Type B pancreatic cell (in vitro differentiated cells): ENCODE results near the gene RFK. TPM values are rescaled to one million over a fixed set of nuclear protein-coding genes. Genes with fewer than 3 reads are reported as not detected.

Experiments used
- DNase-seq: peaks from one replicate; pipeline ENCODE4 v3.0.0; 2021; ENCODE audit warnings: mixed read lengths; ENCODE audit not compliant: unreplicated experiment; ENCODE audit errors: extremely low spot score
- H3K27ac Mint-ChIP-seq: 2 replicates; pipeline ENCODE4 v1.8.0; 2021; ENCODE audit warnings: mild to moderate bottlenecking, mixed read lengths
- H3K27me3 Mint-ChIP-seq: 2 replicates; pipeline ENCODE4 v1.8.0; 2021; ENCODE audit warnings: mixed read lengths
- H3K36me3 Mint-ChIP-seq: 2 replicates; pipeline ENCODE4 v1.8.0; 2021; ENCODE audit warnings: mixed read lengths
- H3K4me1 Mint-ChIP-seq: one replicate; pipeline ENCODE4 v1.8.0; 2021; ENCODE audit warnings: mixed read lengths; ENCODE audit not compliant: unreplicated experiment
- H3K4me3 Mint-ChIP-seq: 2 replicates; pipeline ENCODE4 v1.8.0; 2021; ENCODE audit warnings: mild to moderate bottlenecking, mixed read lengths
- H3K9me3 Mint-ChIP-seq: 2 replicates; pipeline ENCODE4 v1.8.0; 2021; ENCODE audit warnings: mixed read lengths
- total RNA-seq: library from RNA; stranded (reverse); gene quantifications from 2 replicates; pipeline ENCODE4 v1.2.1, GENCODE V29; 2021; ENCODE audit warnings: low replicate concordance
- TF ChIP-seq, protein P1 (sequence below): fragments of 200-600 bp; sonication (generic); conservative IDR thresholded peaks from 2 replicates; pipeline ENCODE4 v1.5.0; 2021; ENCODE audit warnings: antibody characterized with exemption, mild to moderate bottlenecking

The RFK gene
- total RNA-seq, 1 donor from 2014 or later: 19.8 TPM

DNA sequence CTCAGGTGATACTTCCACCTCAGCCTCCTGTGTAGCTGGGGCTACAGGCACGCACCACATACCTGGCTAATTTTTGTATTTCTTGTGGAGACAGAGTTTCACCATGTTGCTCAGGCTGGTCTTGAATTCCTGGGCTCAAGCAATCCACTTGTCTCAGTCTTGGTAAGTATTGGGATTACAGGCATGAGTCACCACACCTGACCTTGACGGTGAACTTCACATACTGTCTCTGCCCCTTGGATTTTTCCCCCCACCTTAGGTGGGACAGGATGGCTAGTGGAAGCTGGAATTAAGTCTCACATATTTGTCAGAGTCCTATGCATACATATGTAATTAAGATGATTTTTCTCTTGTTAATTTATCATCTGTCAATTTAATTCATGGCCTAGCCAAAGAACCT, 20.9 kb upstream of the RFK start:
- Mint-ChIP-seq H3K36me3 (no peaks in the 10 kb centered on the region), H3K27me3 (no peaks in the 10 kb centered on the region), H3K4me3 (no peak overlapping the region), H3K4me1 (peaks cover 10% of the 10 kb centered on the region), H3K27ac (no peak overlapping the region), H3K9me3 (peaks cover 14% of the 10 kb centered on the region)
- TF ChIP-seq, protein P1, sequence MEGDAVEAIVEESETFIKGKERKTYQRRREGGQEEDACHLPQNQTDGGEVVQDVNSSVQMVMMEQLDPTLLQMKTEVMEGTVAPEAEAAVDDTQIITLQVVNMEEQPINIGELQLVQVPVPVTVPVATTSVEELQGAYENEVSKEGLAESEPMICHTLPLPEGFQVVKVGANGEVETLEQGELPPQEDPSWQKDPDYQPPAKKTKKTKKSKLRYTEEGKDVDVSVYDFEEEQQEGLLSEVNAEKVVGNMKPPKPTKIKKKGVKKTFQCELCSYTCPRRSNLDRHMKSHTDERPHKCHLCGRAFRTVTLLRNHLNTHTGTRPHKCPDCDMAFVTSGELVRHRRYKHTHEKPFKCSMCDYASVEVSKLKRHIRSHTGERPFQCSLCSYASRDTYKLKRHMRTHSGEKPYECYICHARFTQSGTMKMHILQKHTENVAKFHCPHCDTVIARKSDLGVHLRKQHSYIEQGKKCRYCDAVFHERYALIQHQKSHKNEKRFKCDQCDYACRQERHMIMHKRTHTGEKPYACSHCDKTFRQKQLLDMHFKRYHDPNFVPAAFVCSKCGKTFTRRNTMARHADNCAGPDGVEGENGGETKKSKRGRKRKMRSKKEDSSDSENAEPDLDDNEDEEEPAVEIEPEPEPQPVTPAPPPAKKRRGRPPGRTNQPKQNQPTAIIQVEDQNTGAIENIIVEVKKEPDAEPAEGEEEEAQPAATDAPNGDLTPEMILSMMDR: no peak
- no peak for DNase-seq

DNA sequence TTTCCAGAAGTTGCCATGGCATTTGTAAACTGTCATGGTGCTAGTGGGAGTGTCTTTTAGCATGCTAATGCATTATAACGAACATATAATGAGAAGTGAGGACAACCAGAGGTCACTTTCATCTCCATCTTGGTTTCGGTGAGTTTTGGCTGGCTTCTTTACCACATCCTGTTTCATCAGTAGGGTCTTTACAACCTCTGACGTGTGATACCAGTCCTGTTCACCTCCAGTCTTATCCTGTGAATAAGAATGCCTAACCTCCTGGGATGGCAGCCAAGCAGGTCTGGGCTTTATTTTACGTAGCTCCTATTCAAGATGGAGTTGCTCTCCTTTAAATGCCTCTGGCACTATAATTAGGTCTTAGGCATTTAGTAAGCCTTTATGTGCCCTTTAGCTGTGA, 20.4 kb upstream of the RFK start:
- Mint-ChIP-seq H3K4me1 (peaks cover 10% of the 10 kb centered on the region), H3K4me3 (no peak overlapping the region), H3K9me3 (peaks cover 14% of the 10 kb centered on the region), H3K36me3 (no peaks in the 10 kb centered on the region), H3K27ac (no peak overlapping the region), H3K27me3 (no peaks in the 10 kb centered on the region)
- TF ChIP-seq, protein P1: no peak
- no peak for DNase-seq

DNA sequence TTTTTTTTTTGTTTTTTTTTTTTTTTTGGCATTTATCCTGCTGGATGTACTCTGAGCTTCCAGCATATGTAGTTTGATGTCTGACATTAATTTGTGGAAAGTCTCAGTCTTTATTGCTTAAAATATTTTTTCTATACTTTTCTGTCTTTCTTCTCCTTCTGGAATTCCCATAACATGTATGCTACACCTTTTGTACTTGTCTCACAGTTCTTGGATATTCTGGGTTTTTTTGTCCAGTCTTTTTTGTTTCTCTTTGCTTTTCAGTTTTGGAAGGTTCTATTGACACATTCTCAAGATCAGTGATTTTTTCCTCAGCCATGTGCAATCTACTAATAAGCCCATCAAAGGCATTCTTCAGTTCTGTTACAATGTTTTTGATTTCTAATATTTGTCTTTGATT, 19.4 kb upstream of the RFK start:
- H3K9me3 Mint-ChIP-seq: peaks cover 14% of the 10 kb centered on the region
- no peak for DNase-seq
- no peaks in the 10 kb centered on the region for H3K36me3 Mint-ChIP-seq
- no peak overlapping the region for H3K4me3 Mint-ChIP-seq
- peaks cover 10% of the 10 kb centered on the region for H3K4me1 Mint-ChIP-seq
- no peaks in the 10 kb centered on the region for H3K27me3 Mint-ChIP-seq
- TF ChIP-seq, protein P1: no peak
- no peak overlapping the region for H3K27ac Mint-ChIP-seq

DNA sequence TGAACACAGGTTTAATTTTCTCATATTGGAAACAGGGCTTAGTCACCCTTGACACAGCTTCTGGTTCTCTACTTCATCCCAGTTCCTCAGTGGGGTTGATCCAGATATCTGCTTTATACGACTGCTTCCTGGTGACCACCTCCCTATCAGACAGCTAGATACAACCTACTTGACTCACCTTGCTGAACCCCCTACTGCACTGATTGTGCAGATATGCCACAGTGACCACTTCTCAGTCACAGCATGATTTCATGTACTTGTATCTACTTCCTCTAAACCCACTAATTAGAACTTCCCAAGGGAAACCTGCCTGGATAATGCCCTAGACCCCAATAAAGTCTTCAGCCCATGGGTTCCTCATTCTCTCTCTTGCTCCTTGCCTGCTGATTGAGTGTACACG, 18.4 kb upstream of the RFK start:
- Mint-ChIP-seq H3K36me3 (no peaks in the 10 kb centered on the region), H3K9me3 (peaks cover 14% of the 10 kb centered on the region), H3K4me1 (peaks cover 10% of the 10 kb centered on the region), H3K27ac (no peak overlapping the region), H3K4me3 (no peak overlapping the region), H3K27me3 (no peaks in the 10 kb centered on the region)
- TF ChIP-seq, protein P1: no peak
- no peak for DNase-seq

DNA sequence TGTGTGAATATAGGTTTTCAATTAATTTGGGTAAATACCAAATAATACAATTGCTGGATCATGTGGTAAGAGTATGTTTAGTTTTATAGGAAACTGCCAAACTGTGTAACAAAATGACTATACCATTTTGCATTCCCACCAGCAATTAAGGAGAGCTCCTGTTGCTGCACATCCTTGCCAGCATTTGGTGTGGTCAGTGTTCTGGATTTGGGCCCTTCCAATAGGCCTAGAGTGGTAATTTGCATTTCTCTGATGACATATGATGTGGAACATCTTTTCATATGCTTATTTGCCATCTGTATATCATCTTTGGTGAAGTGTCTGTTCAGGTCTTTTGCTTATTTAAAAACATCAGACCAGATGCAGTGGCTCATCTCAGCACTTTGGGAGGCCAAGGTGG, 11.6 kb upstream of the RFK start:
- no peaks in the 10 kb centered on the region for H3K27me3 Mint-ChIP-seq
- H3K36me3 Mint-ChIP-seq: no peaks in the 10 kb centered on the region
- DNase-seq: no peak
- H3K4me3 Mint-ChIP-seq: no peak overlapping the region
- TF ChIP-seq, protein P1: no peak
- H3K27ac Mint-ChIP-seq: no peak overlapping the region
- no peaks in the 10 kb centered on the region for H3K9me3 Mint-ChIP-seq
- peaks cover 6% of the 10 kb centered on the region for H3K4me1 Mint-ChIP-seq

DNA sequence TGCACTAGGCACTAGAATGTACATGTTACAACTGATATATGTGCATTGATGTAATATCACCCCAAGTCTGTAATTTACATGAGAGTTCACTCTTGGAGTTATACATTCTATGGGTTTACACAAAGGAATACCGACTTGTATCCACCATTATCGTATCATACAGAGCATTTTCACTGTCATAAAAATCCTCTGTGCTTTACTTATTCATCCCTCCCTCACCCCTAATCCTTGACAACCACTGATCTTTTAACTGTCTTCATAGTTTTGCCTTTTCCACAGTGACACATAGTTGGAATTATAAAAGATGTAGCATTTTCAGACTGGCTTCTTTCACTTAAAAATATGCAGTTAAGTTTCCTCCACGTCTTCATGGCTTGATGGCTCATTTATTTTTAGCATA, 11.1 kb upstream of the RFK start:
- Mint-ChIP-seq H3K27ac (no peak overlapping the region), H3K27me3 (no peaks in the 10 kb centered on the region), H3K4me3 (no peak overlapping the region), H3K4me1 (peaks cover 6% of the 10 kb centered on the region), H3K9me3 (no peaks in the 10 kb centered on the region), H3K36me3 (no peaks in the 10 kb centered on the region)
- TF ChIP-seq, protein P1: no peak
- DNase-seq: no peak
